DMS53 treated with DMSO at 0.1 percent for 48 hours (cell line): ENCODE measurements around the gene B3GNT7.

ENCODE experiments used
- DNase-seq: peaks from one replicate; lab custom pipeline; 2025; ENCODE audit not compliant: unreplicated experiment; lab: John Stamatoyannopoulos, UW

The B3GNT7 gene

DNA sequence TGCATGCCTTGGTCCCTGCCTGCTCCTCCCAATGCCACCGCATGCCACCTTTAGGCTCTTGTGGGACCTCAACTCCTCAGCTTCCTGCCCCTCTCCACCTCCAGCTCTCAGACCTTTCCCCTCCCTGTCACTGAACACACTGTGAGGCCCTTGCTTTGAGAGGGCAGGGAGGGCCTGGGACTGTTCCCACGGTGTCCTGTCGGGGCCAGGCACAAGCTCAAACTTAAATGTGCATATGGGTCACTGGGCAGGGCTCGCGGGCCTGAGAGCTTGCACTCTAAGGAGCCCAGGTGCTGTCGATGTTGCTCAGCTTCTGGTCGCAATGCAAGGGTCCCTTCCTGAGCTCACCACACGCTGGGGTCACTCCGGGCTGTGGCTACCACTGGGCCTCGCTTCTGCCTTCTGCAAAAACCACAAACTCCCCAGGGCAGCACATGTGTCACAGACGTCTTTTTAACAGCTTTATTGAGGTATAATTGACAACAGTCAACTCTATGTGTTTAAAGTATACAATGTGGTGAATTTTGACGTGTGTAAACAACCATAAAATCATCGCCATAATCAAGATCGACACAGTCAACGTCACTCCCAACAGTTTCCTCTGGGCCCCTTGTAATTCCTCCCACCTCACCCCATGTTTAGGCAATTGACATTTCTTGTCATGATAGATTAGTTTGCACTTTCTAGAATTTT, 11.9 kb upstream of the B3GNT7 start:
- DNase-seq: no peak

DNA sequence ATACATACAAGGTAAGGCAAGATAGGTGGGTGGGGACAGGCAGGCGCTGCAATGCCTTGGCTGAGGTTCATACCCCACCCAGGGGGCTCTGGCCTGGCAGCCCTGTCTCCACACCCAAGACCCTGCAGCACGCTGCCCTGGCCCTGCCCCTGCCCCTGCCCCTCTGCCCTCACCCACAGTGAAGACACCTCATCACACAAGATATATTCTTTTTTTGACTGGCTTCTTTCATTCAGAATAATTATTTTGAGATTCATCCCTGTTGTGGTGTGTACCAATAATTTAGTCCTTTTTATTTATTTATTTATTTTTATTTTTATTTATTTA, 11.4 kb upstream of the B3GNT7 start:
- no peak for DNase-seq

DNA sequence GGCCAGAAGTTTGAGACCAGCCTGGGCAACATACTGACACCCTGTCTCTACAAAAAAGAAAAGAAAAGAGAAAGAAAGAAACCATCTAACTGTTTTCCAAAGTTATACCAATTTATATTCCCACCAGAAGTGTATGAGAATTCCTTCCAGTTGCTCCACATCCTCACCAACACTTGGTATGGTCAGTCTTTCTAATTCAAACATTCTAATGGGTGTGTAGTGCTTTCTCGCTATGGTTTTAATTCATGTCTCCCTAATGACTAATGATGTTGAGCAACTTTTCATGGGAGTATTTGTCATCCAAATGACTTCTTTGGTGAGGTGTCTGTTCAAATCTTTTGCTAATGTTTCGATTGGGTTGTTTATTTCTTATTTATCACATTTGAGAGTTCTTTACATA, 10.5 kb upstream of the B3GNT7 start:
- DNase-seq: no peak

DNA sequence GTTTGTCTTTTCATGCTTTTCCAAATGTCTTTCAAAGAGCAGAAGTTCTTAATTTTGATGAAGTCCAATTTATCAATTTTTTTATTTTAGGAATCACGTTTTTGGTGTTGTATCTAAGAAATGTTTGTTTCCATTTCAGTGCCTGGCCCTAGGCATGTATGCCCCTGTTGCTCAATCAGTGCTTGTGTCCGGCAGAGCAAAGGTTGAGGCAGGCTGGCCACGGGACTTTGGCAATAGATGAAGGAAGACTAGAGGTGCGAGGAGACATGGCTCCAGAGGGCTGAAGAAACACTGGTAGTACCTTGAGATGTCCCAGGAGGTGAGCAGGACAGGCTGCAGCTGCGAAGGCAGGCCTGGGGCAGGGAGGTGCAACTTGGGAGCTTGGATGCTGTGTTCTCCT, 10.1 kb upstream of the B3GNT7 start:
- no peak for DNase-seq

DNA sequence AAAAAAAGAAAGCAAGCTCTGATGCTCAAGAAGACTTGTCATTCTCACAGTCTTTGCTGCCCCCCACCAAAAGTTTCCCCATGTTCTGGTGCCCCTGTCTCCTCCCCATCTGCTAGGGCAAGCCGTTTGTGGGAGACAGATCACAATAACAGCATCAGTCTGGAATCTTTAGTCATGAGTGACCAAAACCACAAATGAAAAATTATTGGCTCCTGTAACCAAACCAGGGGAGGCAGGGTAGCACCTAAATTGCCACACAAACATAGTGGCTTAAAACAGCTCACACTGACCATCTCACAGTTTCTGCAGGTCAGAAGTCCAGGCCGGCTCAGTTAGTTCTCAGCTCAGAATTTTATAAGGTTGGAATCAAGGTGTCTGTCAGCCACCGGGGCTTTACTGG, 9.1 kb upstream of the B3GNT7 start:
- no peak for DNase-seq

DNA sequence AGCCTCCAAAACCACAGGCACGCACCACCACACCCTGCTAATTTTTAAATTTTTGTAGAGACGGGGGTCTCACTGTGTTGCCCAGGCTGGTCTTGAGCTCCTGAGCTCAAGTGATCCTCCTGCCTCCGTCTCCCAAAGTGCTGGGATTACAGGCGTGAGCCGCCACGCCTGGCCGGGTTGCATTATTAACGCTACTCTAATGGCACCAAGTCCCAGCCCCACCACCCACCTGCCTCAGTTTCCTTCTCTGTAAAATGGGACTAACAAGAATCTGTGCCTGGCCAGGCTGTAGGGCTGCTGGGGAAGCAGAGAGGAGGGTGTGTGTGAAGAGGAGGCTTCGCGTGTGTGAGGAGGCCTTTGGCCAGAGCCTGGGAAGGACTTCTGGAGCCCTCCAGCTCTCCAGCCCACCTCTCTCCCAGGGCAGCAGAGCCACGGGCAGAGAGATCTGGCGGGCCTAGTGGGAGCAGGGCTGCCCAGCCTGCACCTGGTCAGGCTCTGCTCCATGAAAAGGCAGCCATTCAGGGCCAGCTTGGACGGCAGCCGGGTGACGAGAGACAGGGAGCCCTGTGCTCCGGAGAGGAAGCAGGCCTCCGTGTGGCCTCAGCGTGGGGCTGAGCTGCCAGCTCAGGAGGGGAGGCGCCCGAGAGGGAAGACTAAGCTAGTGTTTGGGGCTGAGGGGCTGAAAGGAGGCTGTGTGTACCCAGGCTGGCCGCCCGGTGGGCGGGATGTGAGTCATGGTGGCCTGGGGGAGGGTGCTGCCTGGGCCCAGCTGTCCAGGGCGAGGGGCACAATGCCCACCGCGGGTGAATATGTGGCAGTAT, 7.4 kb upstream of the B3GNT7 start:
- no peak for DNase-seq

DNA sequence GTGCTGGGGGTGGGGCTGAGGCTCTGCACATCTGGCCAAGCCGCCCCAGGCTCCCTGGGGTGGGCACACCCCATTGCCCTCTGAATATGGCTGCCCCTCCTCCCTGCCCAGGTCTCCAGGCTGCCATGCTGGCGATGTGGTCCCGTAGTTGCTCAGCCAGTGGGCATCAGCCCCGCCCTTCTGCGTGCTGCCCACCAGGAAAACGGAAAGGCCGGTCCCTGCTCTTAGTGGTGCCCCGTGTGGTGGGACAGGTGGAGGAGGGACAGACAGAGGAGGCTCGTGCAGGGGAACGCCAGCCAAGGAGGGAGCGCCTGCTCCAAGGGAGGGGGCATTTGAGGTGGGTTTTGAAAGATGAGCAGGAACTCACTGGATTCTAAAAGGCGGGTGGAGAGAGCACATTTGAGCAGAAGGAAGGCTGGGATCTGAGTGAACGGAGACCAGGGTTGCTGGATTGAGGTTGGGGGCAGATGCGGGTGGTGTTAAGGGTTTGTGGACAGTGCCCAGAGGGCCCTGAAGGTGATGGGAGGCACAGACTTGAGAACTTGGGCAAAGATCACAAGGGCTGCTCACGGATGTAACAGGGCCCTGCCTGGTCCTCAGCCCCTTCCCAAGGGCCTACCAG, 6.7 kb upstream of the B3GNT7 start:
- DNase-seq: no peak

DNA sequence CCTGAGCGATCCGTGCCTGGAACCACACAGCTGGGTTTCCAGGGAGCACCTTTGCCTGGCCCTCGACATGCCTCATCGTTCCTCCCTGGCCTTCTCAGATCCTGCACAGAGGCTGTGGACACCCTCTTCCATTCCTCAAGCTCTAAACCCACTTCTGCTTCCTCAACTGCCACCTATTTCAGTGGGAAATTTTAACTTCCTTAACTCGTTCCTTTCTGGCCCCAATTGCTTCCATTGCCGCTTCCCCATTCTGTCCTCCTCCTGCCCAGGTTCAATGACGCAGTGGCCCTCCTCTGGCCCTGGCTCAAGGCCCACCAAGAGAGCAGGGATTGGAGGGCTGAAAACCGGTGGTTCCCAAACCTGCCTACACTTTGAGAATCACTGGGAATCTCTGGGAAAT, 4.8 kb upstream of the B3GNT7 start:
- no peak for DNase-seq

DNA sequence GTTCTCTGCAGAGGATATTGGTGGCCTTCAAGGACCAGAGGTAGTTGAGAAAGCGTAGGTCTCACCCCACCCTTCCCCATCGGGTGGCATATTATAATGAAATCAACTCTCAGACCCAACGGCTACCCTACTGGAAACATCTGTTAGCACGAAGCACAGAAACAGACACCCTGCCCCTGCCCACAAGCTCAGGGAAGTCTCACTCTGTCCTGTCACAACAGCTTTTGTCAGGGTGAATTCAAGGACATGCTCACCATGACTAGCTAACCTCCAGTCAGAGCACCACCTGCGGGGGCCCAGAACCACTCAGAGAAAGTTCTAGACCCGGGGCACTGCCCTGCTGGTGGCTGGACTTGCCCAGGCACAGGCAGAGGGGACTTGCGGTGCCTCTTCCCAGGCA, 3.5 kb upstream of the B3GNT7 start:
- DNase-seq: no peak

DNA sequence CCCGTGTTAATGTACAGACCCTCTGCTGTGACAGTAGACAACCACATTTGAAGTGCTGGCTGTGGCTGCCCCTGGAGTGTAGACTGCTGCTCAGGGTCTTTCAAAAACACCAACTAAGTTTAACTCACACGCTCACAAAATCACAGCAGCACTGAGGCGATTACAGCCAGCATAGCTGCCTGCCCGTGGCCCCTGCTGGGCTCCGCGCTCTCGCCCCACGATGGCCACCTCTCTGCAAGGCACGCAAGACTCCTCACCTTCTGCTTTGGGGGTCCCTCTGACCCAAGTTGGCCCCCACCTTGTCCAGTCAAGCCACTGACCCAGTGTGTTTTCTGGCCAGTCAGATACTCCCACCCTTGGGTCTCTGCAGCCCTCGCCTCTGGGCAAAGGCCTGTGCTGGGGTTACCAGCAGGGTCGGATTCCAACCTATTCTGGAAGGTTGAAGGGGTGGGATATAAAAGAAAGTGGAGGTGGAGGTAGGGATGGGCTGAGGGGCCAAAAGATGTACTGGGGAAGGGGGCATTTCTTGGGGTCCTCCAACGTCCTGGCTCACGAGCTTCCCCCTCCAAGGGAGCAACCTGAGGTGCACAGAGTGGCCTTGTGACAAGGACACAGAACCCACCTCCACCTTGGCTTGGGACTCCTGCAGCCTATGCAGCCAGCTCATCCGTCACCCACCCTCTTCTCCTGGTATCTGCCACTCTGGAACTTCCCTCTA, 2.9 kb upstream of the B3GNT7 start:
- no peak for DNase-seq

DNA sequence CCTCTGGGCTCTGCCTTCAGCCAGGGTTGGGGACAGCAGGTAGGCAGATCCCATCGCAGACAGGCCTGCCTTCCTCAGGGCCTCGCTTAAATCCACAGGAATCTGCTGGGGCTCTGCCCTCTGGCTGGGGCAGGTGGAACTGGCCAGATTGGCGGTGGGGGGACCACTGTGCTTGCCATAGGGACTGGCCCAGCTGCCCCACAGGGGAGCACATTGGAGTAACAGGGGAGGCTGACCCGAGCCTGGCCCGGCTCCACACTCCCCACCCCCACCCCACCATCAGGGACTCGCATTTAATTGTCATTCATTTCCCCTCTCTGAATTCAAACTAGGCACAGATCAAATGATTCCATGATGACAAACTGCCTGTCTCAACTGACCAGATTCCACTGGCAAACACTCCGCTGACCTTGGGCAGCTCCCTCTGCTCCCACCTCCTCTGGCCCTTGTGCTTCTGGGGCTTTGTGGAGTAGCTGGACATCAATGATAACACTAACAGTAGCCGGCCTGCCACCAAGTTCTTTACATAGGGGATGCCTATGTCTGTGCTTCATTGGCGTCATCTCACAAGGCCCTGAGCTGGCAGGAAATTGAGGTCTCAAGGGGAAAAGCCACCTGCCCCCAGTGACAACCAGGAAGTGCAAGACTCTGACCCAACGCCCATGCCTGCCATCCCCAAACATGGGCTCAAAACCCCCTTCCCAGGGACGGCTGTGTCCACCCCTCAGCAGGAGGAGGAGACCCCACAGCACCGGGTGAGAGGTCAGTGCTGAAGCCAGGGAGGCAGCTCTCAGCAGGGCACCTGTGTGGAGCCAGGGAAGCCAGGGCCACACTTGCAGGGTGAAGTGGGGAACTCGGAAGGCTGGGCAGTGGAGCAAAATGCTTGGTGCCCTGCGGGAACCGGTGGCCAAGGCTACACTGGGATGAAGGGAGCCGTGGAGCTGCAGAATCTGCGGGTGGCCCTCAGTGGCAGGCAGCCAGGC, 2.1 kb upstream of the B3GNT7 start:
- DNase-seq: no peak

DNA sequence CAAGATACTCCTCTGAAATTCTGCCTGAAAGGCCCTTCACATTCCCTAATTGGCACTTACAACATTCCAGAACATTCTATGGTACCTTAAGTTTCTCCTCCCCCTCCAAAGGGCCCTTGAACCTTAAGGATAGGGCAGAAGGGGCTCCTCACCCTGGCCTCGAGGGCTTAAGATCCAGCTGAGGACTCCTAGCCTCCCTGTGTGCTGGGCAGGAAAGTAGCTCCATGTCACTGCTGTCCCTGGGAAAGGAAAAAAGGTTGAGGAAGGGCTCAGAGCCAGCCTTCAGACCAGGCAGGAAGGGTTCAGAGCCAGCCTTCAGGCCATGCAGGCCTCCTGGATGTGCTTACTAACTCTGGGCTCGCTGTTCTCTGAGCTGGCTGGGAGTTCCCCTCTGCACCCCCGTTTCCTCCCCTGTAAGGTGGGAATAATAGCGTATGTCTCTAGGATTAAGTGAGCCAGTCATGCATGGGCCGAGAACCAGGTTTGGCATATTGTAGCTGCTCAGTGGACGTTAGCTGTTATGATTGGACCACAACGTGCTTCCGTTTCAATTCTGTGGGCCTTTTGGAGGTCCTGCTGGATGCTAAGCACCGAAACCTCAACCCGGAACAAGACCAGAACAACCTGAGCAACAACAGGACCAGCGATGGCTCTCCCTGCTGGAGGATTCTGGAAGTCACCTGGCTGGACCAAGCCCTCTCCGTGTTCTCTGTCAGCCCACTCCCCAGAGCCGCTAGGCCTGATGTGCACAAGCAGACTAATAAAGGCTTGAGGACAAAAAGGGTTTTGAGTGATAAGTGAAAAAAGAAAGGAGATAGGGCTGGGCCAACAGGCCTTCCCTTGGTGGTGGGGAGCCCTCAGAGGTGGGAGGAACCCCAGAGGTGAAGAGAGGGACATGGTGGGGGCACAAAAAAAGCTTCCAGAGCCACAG, 1.0 kb upstream of the B3GNT7 start:
- no peak for DNase-seq

DNA sequence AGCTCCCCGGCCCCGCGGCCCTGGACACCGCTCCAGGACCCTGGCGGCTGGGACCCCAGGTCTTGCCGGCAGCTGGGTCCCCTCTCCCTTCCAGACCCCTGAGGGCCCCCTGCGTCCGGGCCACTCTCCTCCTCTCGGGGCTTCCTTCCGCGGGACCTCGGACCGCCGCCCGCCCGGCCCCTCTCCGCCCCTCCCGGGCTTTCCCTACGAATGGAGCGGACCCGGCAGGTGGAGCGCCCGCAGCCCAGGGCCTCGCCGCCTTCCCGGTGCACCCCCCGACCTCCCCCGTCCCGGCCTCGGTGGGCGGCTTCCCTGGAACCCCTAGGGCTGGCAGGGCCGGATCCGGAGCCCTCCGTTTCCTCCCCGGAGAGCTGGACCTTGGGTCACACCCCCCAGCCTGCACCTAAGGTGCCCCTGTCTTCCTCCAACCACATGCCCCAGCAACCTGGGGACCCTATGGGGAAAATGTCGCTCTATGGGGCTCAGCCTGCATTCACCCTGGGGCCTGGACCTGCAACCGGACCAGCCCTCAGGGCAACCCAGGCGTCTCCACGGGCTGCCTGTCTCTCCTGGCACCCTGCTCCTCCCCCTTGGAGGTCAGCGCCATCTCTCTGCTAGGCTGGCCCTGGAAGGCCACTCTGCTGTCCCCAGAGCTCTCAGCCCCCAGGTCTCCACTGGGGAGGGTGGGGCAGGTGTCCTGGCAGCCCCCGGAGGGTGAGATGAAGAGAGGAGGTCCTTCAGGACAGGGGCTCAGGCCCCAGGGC, 730 bp downstream of the B3GNT7 start:
- DNase-seq: no peak

DNA sequence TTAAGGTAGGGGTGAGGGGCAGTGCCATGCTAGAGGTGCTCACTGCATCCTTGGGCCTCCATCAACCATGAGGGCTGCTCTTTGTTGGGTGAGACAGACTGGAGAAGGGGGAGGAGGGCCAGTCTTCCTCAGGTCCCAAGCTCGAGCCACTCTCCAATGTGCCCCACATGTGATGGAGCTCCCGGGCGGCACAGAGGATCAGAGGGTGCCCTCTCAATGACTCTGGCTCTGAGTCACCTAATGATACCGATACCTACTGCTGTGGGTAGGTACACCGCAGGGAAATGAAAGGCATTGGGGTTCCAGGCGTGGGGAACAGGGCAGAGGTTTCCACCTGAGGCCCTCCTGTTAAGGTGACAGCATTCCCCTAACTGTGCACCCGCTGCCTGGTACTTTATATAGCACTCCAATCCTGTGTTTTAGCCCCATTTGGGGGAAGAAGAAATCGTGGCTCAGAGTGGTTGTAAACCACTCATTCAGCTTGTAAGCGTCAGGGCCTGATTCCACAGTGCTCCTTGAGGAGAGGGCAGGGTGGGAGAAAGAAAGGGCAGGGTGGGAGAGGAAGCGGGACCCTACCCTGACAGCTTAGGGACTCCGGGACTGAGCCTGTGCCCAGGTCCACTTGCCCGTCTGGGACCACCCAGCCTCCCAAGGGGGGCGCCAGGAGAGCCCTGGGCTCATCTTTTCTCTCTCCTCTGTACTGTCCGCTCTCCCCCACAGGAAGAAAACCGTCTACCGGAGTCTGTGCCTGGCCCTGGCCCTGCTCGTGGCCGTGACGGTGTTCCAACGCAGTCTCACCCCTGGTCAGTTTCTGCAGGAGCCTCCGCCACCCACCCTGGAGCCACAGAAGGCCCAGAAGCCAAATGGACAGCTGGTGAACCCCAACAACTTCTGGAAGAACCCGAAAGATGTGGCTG, 1.8 kb downstream of the B3GNT7 start:
- DNase-seq: no peak

DNA sequence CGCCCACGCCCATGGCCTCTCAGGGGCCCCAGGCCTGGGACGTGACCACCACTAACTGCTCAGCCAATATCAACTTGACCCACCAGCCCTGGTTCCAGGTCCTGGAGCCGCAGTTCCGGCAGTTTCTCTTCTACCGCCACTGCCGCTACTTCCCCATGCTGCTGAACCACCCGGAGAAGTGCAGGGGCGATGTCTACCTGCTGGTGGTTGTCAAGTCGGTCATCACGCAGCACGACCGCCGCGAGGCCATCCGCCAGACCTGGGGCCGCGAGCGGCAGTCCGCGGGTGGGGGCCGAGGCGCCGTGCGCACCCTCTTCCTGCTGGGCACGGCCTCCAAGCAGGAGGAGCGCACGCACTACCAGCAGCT, 2.4 kb downstream of the B3GNT7 start:
- DNase-seq: no peak

DNA sequence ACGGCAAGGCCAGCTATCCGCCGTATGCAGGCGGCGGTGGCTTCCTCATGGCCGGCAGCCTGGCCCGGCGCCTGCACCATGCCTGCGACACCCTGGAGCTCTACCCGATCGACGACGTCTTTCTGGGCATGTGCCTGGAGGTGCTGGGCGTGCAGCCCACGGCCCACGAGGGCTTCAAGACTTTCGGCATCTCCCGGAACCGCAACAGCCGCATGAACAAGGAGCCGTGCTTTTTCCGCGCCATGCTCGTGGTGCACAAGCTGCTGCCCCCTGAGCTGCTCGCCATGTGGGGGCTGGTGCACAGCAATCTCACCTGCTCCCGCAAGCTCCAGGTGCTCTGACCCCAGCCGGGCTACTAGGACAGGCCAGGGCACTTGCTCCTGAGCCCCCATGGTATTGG, 3.1 kb downstream of the B3GNT7 start:
- no peak for DNase-seq

DNA sequence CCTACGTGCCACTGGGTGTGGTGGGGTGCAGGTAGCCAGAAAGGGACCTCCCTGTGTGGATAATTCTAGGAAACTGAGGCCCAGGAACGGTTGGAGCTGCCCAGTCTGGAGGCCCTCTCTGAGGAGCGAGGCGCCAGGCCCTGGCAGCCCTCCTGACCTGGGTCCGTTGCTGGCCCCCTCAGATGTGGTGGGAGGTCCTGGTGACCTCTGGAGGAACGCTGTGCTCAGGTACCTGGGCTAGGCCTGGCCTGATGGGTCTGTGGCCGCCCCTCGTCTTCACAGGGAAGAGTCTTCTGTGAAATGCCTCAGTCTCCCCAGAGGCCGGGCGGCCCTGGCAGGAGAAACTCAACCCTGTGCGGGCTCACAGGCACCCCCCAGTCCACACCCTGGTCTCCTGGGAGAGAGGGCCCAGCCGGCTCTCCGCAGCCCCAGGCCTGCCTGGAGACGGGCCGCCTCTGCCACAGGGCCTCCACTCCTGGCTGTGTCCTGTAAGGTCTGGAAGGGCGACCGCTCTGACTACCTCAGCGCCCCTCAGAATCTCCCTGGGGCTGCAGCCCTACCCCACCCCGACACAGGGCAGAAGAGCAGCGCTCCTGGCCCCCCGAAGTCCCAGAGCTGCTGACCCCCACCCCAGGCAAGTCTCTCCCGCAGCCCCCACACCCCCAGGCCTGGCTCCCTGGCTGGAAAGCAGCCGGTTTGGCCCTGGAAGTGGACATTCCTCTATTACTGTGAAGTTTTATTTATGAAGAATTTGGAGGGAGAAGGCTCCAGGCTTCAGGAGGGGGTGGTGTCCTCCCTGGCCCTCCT, 3.7 kb downstream of the B3GNT7 start:
- no peak for DNase-seq
